Measurements from ENCODE around the gene ECM1. TPM values are rescaled to one million over a fixed set of nuclear protein-coding genes. Genes with fewer than 3 reads are reported as not detected.
A peak's percentile ranks its signal among the peaks of the same experiment; 100 is the strongest.

ECM1 gene
- total and polyA plus RNA-seq, 2 experiments from 2014 or later: 1.9 to 2.9 TPM

DNA sequence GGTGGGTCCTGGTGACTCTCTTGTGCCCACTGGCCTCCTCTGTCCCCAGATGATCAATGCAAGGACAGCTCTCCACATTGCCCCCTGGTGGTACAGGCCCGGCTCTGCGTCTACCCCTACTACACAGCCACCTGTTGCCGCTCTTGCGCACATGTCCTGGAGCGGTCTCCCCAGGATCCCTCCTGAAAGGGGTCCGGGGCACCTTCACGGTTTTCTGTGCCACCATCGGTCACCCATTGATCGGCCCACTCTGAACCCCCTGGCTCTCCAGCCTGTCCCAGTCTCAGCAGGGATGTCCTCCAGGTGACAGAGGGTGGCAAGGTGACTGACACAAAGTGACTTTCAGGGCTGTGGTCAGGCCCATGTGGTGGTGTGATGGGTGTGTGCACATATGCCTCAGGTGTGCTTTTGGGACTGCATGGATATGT, 52.1 kb downstream of the ECM1 start:
- DNase-seq (ENCODE audit: low read depth in 1 of 2, low spot score in 1 of 2): peak; percentile 62 to 81
- H3K9me3 ChIP-seq (ENCODE audit: low read depth): no peaks in the 10 kb centered on the region
- no peaks in the 10 kb centered on the region for H3K27me3 ChIP-seq
- H3K36me3 ChIP-seq: no peaks in the 10 kb centered on the region
- TF ChIP-seq, protein P1, sequence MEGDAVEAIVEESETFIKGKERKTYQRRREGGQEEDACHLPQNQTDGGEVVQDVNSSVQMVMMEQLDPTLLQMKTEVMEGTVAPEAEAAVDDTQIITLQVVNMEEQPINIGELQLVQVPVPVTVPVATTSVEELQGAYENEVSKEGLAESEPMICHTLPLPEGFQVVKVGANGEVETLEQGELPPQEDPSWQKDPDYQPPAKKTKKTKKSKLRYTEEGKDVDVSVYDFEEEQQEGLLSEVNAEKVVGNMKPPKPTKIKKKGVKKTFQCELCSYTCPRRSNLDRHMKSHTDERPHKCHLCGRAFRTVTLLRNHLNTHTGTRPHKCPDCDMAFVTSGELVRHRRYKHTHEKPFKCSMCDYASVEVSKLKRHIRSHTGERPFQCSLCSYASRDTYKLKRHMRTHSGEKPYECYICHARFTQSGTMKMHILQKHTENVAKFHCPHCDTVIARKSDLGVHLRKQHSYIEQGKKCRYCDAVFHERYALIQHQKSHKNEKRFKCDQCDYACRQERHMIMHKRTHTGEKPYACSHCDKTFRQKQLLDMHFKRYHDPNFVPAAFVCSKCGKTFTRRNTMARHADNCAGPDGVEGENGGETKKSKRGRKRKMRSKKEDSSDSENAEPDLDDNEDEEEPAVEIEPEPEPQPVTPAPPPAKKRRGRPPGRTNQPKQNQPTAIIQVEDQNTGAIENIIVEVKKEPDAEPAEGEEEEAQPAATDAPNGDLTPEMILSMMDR (IDR thresholded peaks at IDR 0.05; ENCODE audit: low read depth, low read length): peak; percentile 96
- H3K27ac ChIP-seq: peak overlapping the region; percentile 99
- H3K4me3 ChIP-seq: no peak overlapping the region
- H3K4me1 ChIP-seq (ENCODE audit: low read depth): peaks cover 31% of the 10 kb centered on the region

- peak overlapping the region; percentile 38 for H3K4me3 ChIP-seq
- TF ChIP-seq, protein P1 (IDR thresholded peaks at IDR 0.05; ENCODE audit: low read depth, low read length): peak; percentile 85
Measured at GRCh38 chr1:150560576-150561253, 52.8 kb downstream of the ECM1 start.

DNA sequence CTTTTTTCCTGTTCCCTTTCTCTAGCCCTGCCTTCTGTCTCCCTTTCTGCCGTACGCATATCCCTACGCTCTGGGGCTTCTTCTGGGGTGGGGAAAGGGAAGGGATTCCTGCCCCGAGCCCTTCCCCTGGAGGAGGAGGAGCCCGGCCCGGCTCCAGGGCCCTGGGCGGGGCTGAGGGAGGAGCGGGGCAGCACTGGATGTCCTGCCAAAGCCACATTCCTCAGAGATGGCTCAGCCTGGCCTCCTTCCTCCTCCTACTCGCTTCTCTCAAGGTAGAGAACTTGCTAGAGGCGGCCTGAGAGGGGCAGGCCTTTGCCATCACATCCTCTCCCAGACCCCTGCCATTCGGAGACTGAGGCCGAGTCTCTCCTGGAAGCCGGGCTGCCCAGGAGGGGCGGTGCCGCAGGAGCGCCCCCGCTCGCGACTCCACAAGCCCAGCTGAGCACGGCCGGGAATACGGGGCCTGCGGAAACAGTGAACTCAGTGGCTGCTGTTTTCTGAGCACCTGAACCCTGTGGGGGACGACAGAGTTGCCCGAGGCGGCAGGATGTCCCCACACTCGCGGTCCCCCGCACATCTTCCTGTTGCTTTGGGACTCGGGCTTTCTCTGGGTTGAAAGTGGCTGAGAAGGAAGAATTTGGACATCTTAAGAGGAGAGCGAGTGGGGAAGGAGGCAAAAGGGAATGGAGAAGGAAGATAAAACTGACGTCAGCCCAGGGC, 53.5 kb downstream of the ECM1 start:
- H3K27me3 ChIP-seq: no peaks in the 10 kb centered on the region
- H3K9me3 ChIP-seq (ENCODE audit: low read depth): no peaks in the 10 kb centered on the region
- H3K36me3 ChIP-seq: no peaks in the 10 kb centered on the region
- peaks cover 31% of the 10 kb centered on the region for H3K4me1 ChIP-seq (ENCODE audit: low read depth)
- DNase-seq (ENCODE audit: low read depth in 1 of 2, low spot score in 1 of 2): peak; percentile 89 to 100
- TF ChIP-seq, protein P1 (IDR thresholded peaks at IDR 0.05; ENCODE audit: low read depth, low read length): peak; percentile 9
- H3K4me3 ChIP-seq: peak overlapping the region; percentile 38
- H3K27ac ChIP-seq: peak overlapping the region; percentile 99

More at GRCh38 chr1:150560576-150561253, 52.8 kb downstream of the ECM1 start:
- Histone ChIP-seq H3K27ac (peak overlapping the region; percentile 99), H3K27me3 (no peaks in the 10 kb centered on the region), H3K4me1 (ENCODE audit: low read depth) (peaks cover 31% of the 10 kb centered on the region), H3K9me3 (ENCODE audit: low read depth) (no peaks in the 10 kb centered on the region), H3K36me3 (no peaks in the 10 kb centered on the region)
- peak in 1 of 2 donors; percentile 93 for DNase-seq (ENCODE audit: low read depth in 1 of 2, low spot score in 1 of 2)

- Histone ChIP-seq H3K27me3 (no peaks in the 10 kb centered on the region), H3K9me3 (ENCODE audit: low read depth) (no peaks in the 10 kb centered on the region), H3K4me1 (ENCODE audit: low read depth) (peaks cover 32% of the 10 kb centered on the region), H3K27ac (peak overlapping the region; percentile 99), H3K36me3 (no peaks in the 10 kb centered on the region), H3K4me3 (peak overlapping the region; percentile 38)
- TF ChIP-seq, protein P1 (IDR thresholded peaks at IDR 0.05; ENCODE audit: low read depth, low read length): no peak
- DNase-seq (ENCODE audit: low read depth in 1 of 2, low spot score in 1 of 2): peak; percentile 89 to 97
Measured at GRCh38 chr1:150561974-150562445, 54.1 kb downstream of the ECM1 start.

DNA sequence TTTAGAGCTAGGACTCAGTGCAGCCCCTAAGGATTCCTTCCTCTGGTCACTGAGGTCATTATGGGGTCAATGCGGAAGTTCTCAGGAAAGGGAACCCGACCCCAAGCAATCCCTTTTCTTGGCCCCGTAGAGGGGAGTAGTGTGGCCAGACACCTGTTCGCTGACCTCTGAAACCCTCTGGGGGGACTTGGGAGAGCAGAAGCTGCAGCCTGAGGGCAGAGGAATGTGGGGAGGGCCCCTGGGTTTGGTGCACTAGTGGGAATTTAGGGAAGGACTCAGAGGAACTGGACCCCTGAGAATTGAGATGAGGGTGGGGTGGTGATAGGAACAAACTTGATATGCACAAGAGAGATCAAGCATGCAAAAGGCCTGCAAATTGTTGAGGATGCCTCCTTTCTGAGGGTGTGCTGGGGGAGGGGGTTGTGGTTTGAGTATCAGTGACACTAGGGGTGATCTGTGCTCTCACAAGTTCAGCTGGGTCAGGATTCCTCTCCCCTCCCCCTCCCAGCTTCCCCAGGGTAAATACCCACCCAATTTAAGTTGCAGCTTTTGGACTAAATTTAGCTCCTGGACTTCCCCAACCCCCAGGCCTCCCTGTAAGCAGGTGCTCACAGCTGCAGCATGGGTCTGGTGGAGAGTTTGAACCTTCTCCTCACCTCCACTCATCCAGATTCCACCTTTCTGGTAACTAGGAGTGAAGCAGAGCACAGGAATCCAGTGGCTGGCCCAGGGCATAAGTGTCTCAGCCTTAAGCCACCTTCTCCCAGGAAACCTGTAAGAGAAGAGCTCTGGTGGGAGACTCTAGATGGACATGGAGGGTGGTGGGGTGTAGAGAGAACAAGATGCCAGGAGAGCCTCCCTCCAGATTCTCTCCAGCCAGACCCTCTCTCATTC, 54.8 kb downstream of the ECM1 start:
- H3K27me3 ChIP-seq: no peaks in the 10 kb centered on the region
- H3K27ac ChIP-seq: peak overlapping the region; percentile 99
- no peak for DNase-seq (ENCODE audit: low read depth in 1 of 2, low spot score in 1 of 2)
- H3K4me1 ChIP-seq (ENCODE audit: low read depth): peaks cover 39% of the 10 kb centered on the region
- H3K36me3 ChIP-seq: no peaks in the 10 kb centered on the region
- peak overlapping the region; percentile 38 for H3K4me3 ChIP-seq
- TF ChIP-seq, protein P1 (IDR thresholded peaks at IDR 0.05; ENCODE audit: low read depth, low read length): no peak
- no peaks in the 10 kb centered on the region for H3K9me3 ChIP-seq (ENCODE audit: low read depth)

Measured in cardiac muscle cell (in vitro differentiated cells and primary cell).